Tongue (tissue), 2 donors: ENCODE measurements around the gene SPACDR. TPM values are rescaled to one million over a fixed set of nuclear protein-coding genes. Genes with fewer than 3 reads are reported as not detected.
A peak's percentile ranks its signal among the peaks of the same experiment; 100 is the strongest.

ENCODE experiments used
- DNase-seq: peaks from one replicate; pipeline ENCODE4 v3.0.0-alpha.2; 2015
- total RNA-seq: library from RNA; depleted of rRNA; stranded (reverse); fragments of >200 nt; gene quantifications from one replicate; pipeline ENCODE4 v1.2.3, GENCODE V29; 2014

The SPACDR gene
- total RNA-seq, 1 donor from 2014 or later = not detected

GRCh38 chr7:100434297-100435144, 29.5 kb downstream of the SPACDR start:
- DNase-seq = no peak

DNA sequence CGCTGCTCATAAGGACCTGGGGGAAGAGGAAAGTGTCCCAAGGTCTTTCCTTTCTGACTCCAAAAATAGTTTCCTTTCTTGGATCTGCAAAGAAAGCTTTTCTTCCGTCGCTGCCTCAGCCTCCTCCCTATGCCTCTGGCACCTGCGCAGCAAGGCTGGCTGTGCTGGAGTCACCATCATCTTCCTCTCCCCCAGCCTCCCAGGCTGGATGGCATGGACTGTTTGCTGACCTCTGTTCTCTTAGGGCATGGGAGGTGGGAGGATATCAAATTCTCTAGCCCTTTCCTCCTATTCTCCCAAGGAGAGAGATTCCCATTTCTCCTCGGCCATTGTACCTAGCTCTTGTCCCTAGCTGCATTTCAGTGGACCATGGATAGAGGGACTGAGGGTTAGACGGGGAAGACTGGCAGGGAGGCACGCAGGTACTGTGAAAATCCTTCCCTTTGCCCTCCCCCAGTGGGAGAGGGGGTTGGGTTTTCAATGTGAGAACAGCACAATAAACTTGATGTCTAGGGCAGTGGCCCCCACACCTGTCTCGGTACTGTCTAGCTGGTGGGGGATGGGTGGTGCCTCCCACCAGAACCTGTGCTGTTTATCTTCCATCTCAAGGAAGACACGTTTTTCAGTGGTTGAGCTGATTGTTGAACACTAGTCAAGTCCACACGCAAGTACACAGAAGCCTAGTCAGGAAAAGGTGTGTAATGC, 30.3 kb downstream of the SPACDR start:
- no peak for DNase-seq

DNA sequence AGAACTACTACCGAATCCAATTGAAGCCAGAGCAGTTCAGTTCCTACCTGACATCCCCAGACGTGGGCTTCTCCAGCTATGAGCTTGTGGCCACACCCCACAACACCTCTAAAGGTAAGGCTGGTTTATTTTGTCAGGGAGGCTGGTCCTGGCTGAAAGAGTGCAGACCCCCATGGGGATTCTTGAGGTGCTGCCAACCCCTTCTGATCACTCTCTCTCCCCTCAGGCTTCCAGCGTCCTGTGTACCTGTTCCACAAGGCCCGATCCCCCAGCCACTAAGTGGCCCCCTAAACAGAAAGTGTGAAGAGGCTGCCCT, 30.8 kb downstream of the SPACDR start:
- DNase-seq = no peak

GRCh38 chr7:100432621-100433275, 31.3 kb downstream of the SPACDR start:
- no peak for DNase-seq

DNA sequence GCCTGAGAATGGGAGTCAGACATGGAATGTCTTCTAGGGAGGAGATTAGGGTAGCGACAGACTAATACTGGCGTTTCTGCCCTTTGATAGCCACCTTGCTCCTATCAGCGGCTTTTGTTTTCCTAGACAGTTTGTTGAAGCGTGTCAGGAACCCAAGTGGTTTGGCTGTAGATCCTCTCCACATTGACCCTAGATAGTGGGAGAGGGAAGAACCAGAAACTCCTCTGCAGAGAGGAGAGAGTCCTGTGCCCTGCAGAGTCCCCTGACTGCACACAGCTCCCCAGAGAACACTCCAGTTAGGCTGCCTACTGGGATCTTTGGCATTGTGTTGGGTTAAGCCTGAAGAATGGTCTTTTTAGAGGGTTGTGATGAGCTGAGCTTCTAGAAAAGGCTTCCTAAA, 32.0 kb downstream of the SPACDR start:
- no peak for DNase-seq

- DNase-seq = no peak
These were observed 32.7 kb downstream of the SPACDR start for GRCh38 chr7:100431286-100431735.

DNA sequence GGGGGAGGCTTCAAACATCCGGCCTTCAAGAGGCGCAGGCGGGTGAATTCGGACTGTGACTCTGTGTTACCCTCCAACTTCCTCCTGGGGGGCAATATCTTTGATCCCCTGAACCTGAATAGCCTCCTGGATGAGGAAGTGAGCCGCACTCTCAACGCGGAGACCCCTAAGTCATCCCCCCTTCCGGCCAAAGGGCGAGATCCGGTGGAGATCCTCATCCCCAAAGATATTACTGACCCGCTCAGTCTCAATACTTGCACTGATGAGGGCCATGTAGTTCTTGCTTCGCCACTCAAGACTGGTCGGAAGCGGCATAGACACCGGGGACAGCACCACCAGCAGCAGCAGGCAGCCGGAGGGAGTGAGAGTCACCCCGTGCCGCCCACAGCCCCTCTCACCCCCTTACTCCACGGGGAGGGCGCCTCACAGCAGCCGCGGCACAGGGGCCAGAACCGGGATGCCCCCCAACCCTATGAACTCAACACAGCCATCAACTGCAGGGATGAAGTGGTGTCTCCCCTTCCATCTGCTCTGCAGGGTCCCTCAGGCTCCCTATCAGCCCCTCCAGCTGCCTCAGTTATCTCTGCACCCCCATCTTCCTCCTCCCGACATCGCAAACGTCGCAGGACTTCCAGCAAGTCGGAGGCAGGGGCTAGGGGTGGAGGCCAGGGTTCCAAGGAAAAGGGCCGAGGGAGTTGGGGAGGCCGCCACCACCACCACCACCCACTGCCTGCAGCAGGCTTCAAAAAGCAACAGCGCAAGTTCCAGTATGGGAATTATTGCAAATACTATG, 33.4 kb downstream of the SPACDR start:
- peak; percentile 23 for DNase-seq

- DNase-seq = peak; percentile 99
These were observed 34.2 kb downstream of the SPACDR start, which contains the start of gene MEPCE for GRCh38 chr7:100429637-100430492. TSS of gene MEPCE (plus strand) at chr7:100429831. CDS start at chr7:100430019, 188 bp downstream.

DNA sequence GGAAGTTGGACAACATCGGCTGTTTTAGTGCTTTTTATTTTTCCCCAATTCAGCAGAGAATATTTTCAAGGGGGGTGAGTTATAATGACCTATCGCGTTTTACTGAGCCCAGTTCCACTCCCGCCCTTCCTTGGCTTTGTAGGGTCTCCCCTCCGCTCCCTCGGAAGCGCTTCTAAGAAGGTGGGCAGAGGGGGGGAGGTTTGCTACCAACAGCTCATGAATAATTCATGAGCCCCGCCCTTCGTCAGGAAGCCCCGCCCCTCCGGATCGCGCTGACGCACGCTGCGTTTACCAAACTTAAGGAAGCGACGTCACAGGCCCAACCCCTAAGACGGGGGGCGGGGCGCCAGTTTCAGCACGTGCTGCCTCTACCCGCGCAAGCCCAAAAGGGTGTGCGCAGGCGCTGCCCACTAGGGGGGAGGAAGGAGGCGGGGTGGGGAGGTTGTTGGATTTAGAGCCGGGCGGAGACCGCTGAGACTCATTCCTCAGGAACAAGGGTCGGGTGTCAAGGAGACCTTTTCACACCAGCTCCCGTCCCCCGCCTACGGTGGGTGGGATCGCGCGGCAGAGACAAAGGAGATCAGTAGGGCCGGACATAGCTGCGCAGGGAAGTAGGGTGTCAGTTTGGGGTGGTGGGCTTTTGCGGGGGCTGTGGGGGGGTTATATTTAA, 35.0 kb downstream of the SPACDR start:
- peak; percentile 100 for DNase-seq

DNA sequence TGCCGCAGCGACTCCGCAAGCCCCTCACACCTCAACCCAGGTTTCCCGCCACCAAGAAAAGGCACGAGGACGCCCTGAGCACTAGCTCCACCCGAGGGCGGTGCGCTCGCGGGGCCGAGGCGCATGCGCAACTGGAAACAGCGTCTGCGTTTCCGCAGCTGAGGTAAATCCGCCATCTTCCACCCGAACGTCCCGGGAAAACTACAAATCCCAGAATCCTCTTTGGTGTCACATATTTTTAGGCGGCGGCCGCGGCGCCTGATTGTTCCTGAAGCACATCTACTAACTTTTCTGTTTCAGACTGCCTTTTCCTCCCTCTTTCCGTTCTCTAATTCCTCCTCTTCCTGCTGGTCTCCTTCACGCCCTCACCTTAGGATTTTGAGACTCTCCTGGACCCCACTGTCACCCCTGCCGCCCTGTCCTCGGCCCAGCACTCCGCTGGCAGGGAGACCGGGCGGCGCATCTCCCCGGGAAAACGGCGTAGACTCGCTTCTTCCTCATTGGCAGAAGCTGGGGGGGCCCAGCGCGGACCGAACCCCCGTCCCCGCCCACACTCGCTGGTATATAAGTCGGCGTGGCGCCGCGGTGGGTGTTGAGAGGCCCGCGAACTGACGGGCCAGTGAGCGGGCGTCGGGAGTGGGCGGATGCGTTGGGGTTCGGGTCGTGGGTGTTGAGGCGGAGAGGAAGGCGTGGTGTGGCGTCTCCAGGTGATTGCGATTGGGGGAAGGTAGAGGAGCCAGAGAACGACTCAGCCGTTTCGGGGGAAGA, 35.7 kb downstream of the SPACDR start, which contains the start of gene ZCWPW1:
ZCWPW1 (minus strand) TSS at position 505 of the 768 bp plus-strand sequence. CDS start 8,054 bp downstream, outside the sequence.
- DNase-seq = peak; percentile 99

DNA sequence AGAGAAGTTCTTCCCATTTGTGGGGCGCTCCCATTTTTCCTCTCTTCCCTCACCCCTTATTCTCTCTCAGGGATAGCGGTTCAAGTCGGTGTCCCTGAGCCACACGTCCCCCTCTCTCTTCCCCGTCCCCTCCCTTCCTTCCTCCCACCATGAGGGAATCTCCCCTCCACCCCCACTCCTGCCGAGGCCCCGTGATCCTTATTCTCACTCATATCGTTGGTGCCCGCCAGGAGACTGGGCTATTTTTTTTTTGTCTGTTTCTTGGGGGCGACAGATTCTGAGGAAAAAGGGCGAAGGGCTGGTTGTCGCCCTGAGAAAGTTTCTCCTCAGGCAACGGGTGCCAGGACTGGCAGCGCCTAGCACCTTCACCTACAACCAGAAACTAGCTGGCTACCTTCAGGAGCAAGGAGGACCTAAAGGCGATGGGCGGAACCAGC, 36.3 kb downstream of the SPACDR start:
- DNase-seq = no peak

- DNase-seq = no peak
These were observed 37.5 kb downstream of the SPACDR start for GRCh38 chr7:100426516-100426915.

DNA sequence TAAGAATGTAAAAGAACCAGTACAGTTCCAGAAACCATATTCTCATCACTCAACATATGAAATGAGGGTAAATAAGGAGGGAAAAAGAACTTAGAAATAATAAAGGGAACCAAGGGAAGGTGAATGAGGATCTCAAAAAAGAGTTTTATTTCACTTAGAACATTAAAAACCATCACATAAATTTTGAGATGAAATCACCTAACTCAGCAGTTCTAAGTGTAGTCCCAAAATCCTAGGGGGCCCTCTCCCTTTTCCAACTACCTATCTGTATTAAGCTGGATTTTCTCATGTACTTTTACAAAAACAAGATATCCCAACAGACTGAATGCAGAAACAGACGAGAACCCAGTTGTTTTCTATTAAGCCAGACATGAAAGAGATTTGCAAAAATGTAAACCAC, 38.7 kb downstream of the SPACDR start:
- no peak for DNase-seq

DNA sequence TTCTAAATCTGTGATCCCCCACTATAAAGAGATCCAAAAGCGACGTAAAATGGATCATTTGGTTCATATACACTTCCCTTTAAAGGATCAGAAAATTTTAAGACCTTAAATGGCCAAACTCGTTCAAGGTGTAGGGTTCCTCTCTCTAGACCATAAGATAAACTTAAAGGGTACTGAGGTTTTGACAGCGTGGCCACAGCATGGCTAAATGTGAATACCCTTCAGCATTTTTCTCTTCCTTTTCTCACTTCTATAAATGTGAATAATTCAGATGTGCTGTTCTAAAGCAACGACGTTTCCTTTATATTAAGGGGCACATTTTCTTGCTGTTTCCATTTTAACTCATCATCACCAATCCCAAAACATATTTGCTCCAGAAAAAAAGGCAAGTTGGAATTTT, 40.7 kb downstream of the SPACDR start:
- DNase-seq = no peak

DNA sequence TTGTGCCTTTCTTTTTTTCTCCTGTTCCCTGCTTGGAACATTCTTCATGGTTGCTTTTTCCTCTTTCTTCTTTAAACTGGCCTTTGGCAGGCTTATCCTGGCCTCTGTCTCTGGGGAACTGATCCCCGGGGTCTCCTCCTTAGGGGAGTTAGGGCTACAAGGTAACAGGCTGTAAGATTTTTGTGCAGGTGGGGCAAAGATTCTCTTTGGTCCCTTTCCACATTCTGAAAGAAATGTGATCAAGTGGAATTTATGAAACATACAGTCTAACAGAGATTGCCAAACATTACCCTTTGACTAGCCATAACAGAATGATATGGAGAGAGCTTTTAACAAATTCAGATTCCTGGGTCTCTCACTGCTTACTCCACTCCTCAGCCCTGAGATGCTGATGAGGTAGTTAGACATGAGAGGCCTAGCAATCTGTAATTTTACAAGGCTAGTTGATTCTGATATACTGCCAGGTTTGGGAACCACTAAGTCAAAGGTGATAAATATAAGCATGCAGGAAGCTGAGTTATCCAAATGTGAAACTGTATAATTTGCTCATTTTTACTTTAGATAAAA, 44.3 kb downstream of the SPACDR start:
- no peak for DNase-seq

- DNase-seq = no peak
These were observed 45.0 kb downstream of the SPACDR start for GRCh38 chr7:100418930-100419659.

GRCh38 chr7:100415448-100415847, 48.6 kb downstream of the SPACDR start:
- no peak for DNase-seq

- no peak for DNase-seq
These were observed 50.2 kb downstream of the SPACDR start for GRCh38 chr7:100413889-100414288.

DNA sequence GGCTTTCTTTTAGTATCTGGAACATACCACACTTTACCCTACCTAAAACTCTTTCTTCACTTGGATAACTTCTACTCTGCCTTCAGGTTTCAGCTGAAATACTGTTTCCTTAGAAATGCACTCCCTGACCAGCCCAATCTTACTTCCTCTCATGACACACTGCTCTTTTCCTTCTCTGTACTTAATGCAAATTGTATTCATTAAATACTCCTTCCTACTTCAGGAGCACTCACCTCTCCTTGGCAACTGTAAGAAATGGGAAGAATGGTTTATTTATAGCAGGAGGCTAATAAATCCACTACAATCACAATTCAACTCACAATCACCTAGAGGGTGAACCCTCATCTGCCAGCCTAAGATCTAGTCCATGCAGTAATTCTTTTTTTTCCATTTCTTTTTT, 50.7 kb downstream of the SPACDR start:
- DNase-seq = no peak
